Measurements from ENCODE around the gene SHC4. TPM values are rescaled to one million over a fixed set of nuclear protein-coding genes. Genes with fewer than 3 reads are reported as not detected.

Gene SHC4
- total RNA-seq, 1 experiment from 2014 or later: 0.26 TPM

GRCh38 chr15:48876057-48876456, 87.7 kb downstream of the SHC4 start:
- H3K36me3 Mint-ChIP-seq (ENCODE audit: insufficient read depth, unreplicated experiment): peaks cover 8% of the 10 kb centered on the region
- intact Hi-C loops (cut with micrococcal nuclease): loop anchor here (5.0 kb wide), 1 partner anchor 51 kb away; no protein-coding TSS in a partner anchor
- H3K27me3 Mint-ChIP-seq (ENCODE audit: insufficient read depth, unreplicated experiment): no peaks in the 10 kb centered on the region
- H3K4me1 Mint-ChIP-seq (ENCODE audit: insufficient read depth, unreplicated experiment): peaks cover 11% of the 10 kb centered on the region
- no TSS peak for BruUV-seq (replicated peaks)
- no peak for DNase-seq (ENCODE audit: unreplicated experiment)
- ChIA-PET CTCF (interaction anchor here (0.7 kb wide), 1 partner anchor 269 kb away, joined by 3 read pairs; no protein-coding TSS in a partner anchor), POLR2A (interaction anchor here (0.6 kb wide), 1 partner anchor 17 kb away, joined by 3 read pairs; no protein-coding TSS in a partner anchor)
- no peak overlapping the region for H3K4me3 Mint-ChIP-seq (ENCODE audit: unreplicated experiment)
- no peaks in the 10 kb centered on the region for H3K9me3 Mint-ChIP-seq (ENCODE audit: unreplicated experiment)
- no peak for TF ChIP-seq CTCF (IDR thresholded peaks at IDR 0.05; ENCODE audit: unreplicated experiment)
- no peak overlapping the region for H3K27ac Mint-ChIP-seq (ENCODE audit: low read depth, unreplicated experiment)

GRCh38 chr15:48875241-48875960, 88.3 kb downstream of the SHC4 start:
- DNase-seq (ENCODE audit: unreplicated experiment): no peak
- H3K4me3 Mint-ChIP-seq (ENCODE audit: unreplicated experiment): no peak overlapping the region
- no peak for TF ChIP-seq CTCF (IDR thresholded peaks at IDR 0.05; ENCODE audit: unreplicated experiment)
- no TSS peak for BruUV-seq (replicated peaks)
- no peaks in the 10 kb centered on the region for H3K27me3 Mint-ChIP-seq (ENCODE audit: insufficient read depth, unreplicated experiment)
- H3K4me1 Mint-ChIP-seq (ENCODE audit: insufficient read depth, unreplicated experiment): peaks cover 5% of the 10 kb centered on the region
- no peaks in the 10 kb centered on the region for H3K9me3 Mint-ChIP-seq (ENCODE audit: unreplicated experiment)
- ChIA-PET CTCF (interaction anchor here (0.6 to 1.7 kb wide), 5 partner anchors 13 to 270 kb away, joined by 3 to 5 read pairs (median 3); no protein-coding TSS in a partner anchor), POLR2A (interaction anchor here (0.6 to 1.1 kb wide), 2 partner anchors 17 to 280 kb away, joined by 3 to 6 read pairs; partner anchors contain the start of gene COPS2)
- intact Hi-C loops (cut with micrococcal nuclease): loop anchor here (5.0 kb wide), 1 partner anchor 52 kb away; no protein-coding TSS in a partner anchor
- H3K27ac Mint-ChIP-seq (ENCODE audit: low read depth, unreplicated experiment): no peak overlapping the region
- H3K36me3 Mint-ChIP-seq (ENCODE audit: insufficient read depth, unreplicated experiment): peaks cover 8% of the 10 kb centered on the region

GRCh38 chr15:48872632-48873031, 91.1 kb downstream of the SHC4 start:
- no TSS peak for BruUV-seq (replicated peaks)
- no peak for TF ChIP-seq CTCF (IDR thresholded peaks at IDR 0.05; ENCODE audit: unreplicated experiment)
- Mint-ChIP-seq H3K4me1 (ENCODE audit: insufficient read depth, unreplicated experiment) (peaks cover 16% of the 10 kb centered on the region), H3K36me3 (ENCODE audit: insufficient read depth, unreplicated experiment) (peaks cover 8% of the 10 kb centered on the region), H3K27ac (ENCODE audit: low read depth, unreplicated experiment) (no peak overlapping the region), H3K9me3 (ENCODE audit: unreplicated experiment) (no peaks in the 10 kb centered on the region), H3K27me3 (ENCODE audit: insufficient read depth, unreplicated experiment) (no peaks in the 10 kb centered on the region), H3K4me3 (ENCODE audit: unreplicated experiment) (no peak overlapping the region)
- CTCF ChIA-PET: interaction anchor here (0.6 to 1.0 kb wide), 2 partner anchors 94 to 664 kb away, joined by 3 read pairs; no protein-coding TSS in a partner anchor
- DNase-seq (ENCODE audit: unreplicated experiment): no peak
- intact Hi-C loops (cut with micrococcal nuclease): no loop called here
- POLR2A ChIA-PET: no interaction called here

GRCh38 chr15:48871542-48871941, 92.2 kb downstream of the SHC4 start:
- BruUV-seq (replicated peaks): no TSS peak
- Mint-ChIP-seq H3K27me3 (ENCODE audit: insufficient read depth, unreplicated experiment) (no peaks in the 10 kb centered on the region), H3K36me3 (ENCODE audit: insufficient read depth, unreplicated experiment) (peaks cover 8% of the 10 kb centered on the region), H3K4me3 (ENCODE audit: unreplicated experiment) (no peak overlapping the region), H3K4me1 (ENCODE audit: insufficient read depth, unreplicated experiment) (peaks cover 21% of the 10 kb centered on the region), H3K27ac (ENCODE audit: low read depth, unreplicated experiment) (no peak overlapping the region), H3K9me3 (ENCODE audit: unreplicated experiment) (no peaks in the 10 kb centered on the region)
- no peak for DNase-seq (ENCODE audit: unreplicated experiment)
- TF ChIP-seq CTCF (IDR thresholded peaks at IDR 0.05; ENCODE audit: unreplicated experiment): no peak
- ChIA-PET POLR2A (interaction anchor here (1.7 kb wide), 1 partner anchor 9 kb away, joined by 5 read pairs; no protein-coding TSS in a partner anchor), CTCF (interaction anchor here (0.5 to 1.5 kb wide), 4 partner anchors 95 to 258 kb away, joined by 3 to 4 read pairs (median 3); no protein-coding TSS in a partner anchor)
- intact Hi-C loops (cut with micrococcal nuclease): no loop called here
